ENCODE data around the gene GATA5. TPM values are rescaled to one million over a fixed set of nuclear protein-coding genes. Genes with fewer than 3 reads are reported as not detected.
A peak's percentile ranks its signal among the peaks of the same experiment; 100 is the strongest.

Gene GATA5
- total and polyA plus RNA-seq, 4 donors = 0.13 to 0.50 TPM; not detected in 2

DNA sequence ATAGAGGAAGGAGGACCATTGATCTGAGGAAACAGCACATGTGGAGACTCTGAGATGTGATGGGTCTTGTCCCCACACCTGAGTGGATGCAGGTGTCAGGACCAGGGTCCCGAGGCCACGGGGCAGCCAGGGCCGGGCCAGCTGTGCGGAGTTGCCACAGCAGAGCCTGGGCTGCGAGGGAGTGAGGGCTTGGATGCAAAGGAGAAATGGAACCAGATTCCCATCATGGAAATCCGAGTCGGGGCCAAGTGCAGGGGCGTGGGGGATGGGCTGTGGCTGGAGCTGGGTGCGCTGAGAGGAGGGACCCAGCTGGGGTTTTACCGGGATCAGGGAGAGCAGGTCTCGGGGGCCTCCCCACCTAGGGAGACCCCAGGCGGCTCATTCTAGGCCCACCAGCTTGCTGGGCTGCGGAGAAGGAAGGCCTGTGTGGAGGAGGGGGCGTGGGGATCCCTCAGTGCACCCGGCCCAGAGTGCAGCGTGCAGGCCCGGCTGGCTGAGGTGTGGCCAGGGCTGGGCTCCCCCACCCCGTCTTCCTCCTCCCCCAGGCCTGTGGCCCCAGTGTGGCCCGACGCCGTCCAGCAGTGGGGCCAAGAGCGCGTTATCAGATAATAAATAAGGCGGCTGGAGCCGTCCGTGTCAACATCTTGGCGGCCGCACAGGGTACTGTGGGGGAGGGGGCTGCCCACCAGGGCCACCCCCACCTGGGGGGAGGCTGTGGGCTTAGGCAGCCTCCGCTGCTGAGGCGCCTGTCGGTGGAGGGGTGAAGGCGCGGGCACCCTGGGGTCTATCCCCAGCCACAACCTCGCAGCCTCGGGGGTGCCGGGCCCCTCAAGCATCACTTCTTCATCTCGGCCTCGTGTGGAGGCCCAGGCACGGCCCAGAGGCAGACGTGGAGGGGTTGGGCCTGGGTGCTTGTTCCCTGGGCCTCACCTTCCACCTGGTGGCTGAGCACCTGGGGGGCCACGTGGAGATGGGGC, 17.2 kb downstream of the GATA5 start:
- WGBS (ENCODE audit: insufficient coverage) = 73% methylated on average over 27 of the region's 41 CpGs
- Histone ChIP-seq H3K4me3 (ENCODE audit: low read depth, low read length) (no peak overlapping the region), H3K4me1 (ENCODE audit: control insufficient read depth, insufficient read depth, low read length) (peaks cover 25% of the 10 kb centered on the region), H3K9me3 (ENCODE audit: control insufficient read depth, insufficient read depth, low read length) (no peaks in the 10 kb centered on the region), H3K36me3 (ENCODE audit: control insufficient read depth, insufficient read depth, low read length) (no peaks in the 10 kb centered on the region), H3K27me3 (ENCODE audit: control insufficient read depth, insufficient read depth, low read length) (no peaks in the 10 kb centered on the region), H3K27ac (ENCODE audit: low read depth, low read length) (no peak overlapping the region)
- DNase-seq (ENCODE audit: low read depth in 4 of 6, low spot score in 6 of 6) = no peak

DNA sequence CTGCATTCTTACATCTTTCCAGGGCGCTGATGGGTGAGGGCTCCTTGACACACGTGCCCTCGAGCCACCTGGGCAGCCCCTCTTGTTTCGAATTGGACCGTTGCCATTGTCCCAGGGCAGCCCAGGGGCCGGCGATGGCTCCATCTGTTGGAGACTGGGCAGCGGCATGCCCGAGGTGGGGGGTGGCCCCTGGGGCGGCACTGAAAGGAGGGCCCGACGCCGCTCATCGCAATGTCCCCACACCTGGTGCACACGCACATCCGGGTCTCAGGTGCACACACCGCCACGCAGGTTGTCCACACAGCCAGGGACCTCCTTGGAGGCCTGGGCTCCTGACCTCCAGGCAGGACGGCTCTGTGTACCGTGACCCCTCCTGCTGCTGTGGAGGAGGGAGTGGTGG, 18.0 kb downstream of the GATA5 start:
- Histone ChIP-seq H3K36me3 (ENCODE audit: control insufficient read depth, insufficient read depth, low read length) (no peaks in the 10 kb centered on the region), H3K27me3 (ENCODE audit: control insufficient read depth, insufficient read depth, low read length) (no peaks in the 10 kb centered on the region), H3K4me1 (ENCODE audit: control insufficient read depth, insufficient read depth, low read length) (peaks cover 25% of the 10 kb centered on the region), H3K4me3 (ENCODE audit: low read depth, low read length) (no peak overlapping the region), H3K27ac (ENCODE audit: low read depth, low read length) (no peak overlapping the region), H3K9me3 (ENCODE audit: control insufficient read depth, insufficient read depth, low read length) (no peaks in the 10 kb centered on the region)
- no peak for DNase-seq (ENCODE audit: low read depth in 4 of 6, low spot score in 6 of 6)
- 83% methylated on average over 20 of the region's 20 CpGs for WGBS (ENCODE audit: insufficient coverage)

DNA sequence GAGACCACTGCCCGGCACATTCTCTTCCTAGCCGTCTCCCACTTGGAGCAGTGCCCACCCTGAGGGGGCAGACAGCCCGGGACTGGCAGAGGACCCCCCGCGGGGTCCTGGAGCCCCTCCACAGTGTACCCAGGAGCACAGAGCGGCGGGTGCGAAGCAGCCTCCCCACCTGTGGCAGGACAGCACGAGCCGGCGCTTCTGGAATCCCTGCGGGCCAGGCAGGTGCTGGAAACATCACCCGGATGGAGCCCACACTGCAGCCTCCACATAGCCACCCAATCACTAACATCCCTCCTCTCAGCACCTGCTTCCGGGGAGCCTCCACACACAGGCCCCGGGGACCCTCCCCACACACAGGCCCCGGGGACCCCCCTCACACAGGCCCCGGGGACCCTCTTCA, 18.7 kb downstream of the GATA5 start:
- peaks cover 25% of the 10 kb centered on the region for H3K4me1 ChIP-seq (ENCODE audit: control insufficient read depth, insufficient read depth, low read length)
- H3K27ac ChIP-seq (ENCODE audit: low read depth, low read length) = no peak overlapping the region
- H3K9me3 ChIP-seq (ENCODE audit: control insufficient read depth, insufficient read depth, low read length) = no peaks in the 10 kb centered on the region
- H3K27me3 ChIP-seq (ENCODE audit: control insufficient read depth, insufficient read depth, low read length) = no peaks in the 10 kb centered on the region
- 78% methylated on average over 16 of the region's 17 CpGs for WGBS (ENCODE audit: insufficient coverage)
- H3K36me3 ChIP-seq (ENCODE audit: control insufficient read depth, insufficient read depth, low read length) = no peaks in the 10 kb centered on the region
- no peak overlapping the region for H3K4me3 ChIP-seq (ENCODE audit: low read depth, low read length)
- DNase-seq (ENCODE audit: low read depth in 4 of 6, low spot score in 6 of 6) = no peak

DNA sequence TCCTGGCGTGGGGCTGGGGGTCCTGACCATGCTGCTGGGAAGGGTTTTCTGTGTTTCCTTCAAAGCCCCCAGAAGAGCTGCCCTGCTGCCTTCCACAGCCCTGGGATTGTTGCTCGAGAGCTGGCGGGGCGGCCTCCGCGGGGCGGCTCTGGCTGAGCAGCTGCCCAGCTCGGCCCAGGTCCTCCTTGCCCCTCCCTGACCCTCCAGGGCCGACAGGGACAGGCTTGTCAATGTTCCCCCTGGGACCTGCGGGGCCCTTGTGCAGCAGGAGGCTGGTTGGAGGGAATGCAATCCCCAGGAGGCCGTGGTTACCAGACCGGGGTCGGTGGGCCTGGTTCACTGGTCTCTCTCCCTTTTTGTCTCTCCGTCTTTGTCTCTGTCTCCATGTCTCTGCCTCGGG, 19.9 kb downstream of the GATA5 start:
- DNase-seq (ENCODE audit: low read depth in 4 of 6, low spot score in 6 of 6) = no peak
- Histone ChIP-seq H3K27me3 (ENCODE audit: control insufficient read depth, insufficient read depth, low read length) (no peaks in the 10 kb centered on the region), H3K36me3 (ENCODE audit: control insufficient read depth, insufficient read depth, low read length) (no peaks in the 10 kb centered on the region), H3K4me3 (ENCODE audit: low read depth, low read length) (no peak overlapping the region), H3K9me3 (ENCODE audit: control insufficient read depth, insufficient read depth, low read length) (no peaks in the 10 kb centered on the region), H3K27ac (ENCODE audit: low read depth, low read length) (no peak overlapping the region), H3K4me1 (ENCODE audit: control insufficient read depth, insufficient read depth, low read length) (peaks cover 24% of the 10 kb centered on the region)
- WGBS (ENCODE audit: insufficient coverage) = 60% methylated on average over 15 of the region's 15 CpGs

DNA sequence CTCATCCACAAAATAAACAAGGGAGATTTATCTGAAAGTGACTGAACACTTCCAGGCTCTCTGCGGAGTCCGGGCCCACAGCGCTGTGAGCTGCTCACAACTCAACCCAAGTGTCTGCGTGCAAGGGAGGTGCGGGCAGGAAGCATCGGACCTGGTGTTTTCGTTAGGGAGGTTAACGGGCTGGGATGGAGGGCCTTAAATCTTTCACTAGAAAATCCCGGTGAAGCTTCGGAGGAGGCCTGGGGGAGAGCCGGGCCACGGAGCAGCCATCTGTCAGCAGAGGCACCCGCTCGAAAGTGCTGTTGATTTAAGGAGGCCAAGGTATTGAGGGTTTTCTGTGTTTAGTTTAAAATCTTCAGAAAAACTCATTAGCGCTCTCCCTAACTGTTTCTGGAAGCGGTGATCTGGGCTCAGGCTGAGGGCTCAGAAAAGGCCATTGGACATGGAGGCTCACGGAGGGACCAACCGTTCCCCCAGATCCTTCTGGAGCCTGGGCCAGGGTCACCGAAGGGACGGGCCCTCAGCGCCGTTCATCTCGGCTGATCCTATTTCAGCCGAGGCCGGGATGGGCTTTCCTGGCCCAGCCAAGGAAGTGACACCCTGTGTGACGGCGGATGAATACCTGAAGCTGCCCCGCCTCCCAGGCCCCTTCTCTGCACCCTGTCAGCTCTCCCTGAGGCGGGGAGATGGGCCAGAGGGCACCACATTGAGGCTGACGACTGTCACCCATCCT, 20.7 kb downstream of the GATA5 start:
- no peak for DNase-seq (ENCODE audit: low read depth in 4 of 6, low spot score in 6 of 6)
- Histone ChIP-seq H3K27ac (ENCODE audit: low read depth, low read length) (peak overlapping the region; percentile 15), H3K9me3 (ENCODE audit: control insufficient read depth, insufficient read depth, low read length) (no peaks in the 10 kb centered on the region), H3K4me3 (ENCODE audit: low read depth, low read length) (no peak overlapping the region), H3K4me1 (ENCODE audit: control insufficient read depth, insufficient read depth, low read length) (peaks cover 20% of the 10 kb centered on the region), H3K27me3 (ENCODE audit: control insufficient read depth, insufficient read depth, low read length) (no peaks in the 10 kb centered on the region), H3K36me3 (ENCODE audit: control insufficient read depth, insufficient read depth, low read length) (no peaks in the 10 kb centered on the region)
- 58% methylated on average over 30 of the region's 30 CpGs for whole genome bisulfite sequencing (ENCODE audit: insufficient coverage)

DNA sequence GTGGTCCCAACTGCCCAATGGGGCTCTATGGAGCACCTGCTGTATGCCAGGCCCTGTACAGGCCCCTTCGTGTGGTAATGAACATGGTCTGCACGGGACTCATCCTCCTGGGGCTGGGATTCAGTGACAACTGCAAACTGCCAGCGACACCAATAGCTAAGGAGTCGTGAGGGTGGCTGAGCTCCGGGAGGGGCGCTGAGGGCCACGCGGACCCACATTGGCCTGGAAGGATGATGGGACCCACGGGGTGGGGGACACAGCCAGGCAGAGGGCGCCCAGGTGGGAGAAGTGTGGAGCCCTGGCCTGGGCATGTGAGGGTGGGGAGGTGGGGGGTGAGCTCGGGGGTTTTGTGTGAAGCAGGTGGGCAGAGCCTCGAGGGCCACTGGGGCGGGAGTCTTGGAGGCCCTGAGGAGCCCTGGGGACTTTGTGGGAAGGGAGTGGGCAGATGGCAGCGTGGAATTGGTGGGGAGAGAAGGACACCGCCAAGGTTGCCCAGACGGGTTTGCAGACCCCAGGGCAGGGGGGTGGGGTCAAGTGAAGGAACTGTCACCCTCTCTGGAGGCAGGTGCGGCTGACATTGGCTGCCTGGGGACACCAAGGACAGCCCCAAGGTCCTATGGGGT, 22.5 kb downstream of the GATA5 start:
- peaks cover 22% of the 10 kb centered on the region for H3K4me1 ChIP-seq (ENCODE audit: control insufficient read depth, insufficient read depth, low read length)
- H3K36me3 ChIP-seq (ENCODE audit: control insufficient read depth, insufficient read depth, low read length) = no peaks in the 10 kb centered on the region
- no peaks in the 10 kb centered on the region for H3K9me3 ChIP-seq (ENCODE audit: control insufficient read depth, insufficient read depth, low read length)
- DNase-seq (ENCODE audit: low read depth in 4 of 6, low spot score in 6 of 6) = no peak
- 79% methylated on average over 17 of the region's 17 CpGs for WGBS (ENCODE audit: insufficient coverage)
- H3K4me3 ChIP-seq (ENCODE audit: low read depth, low read length) = no peak overlapping the region
- H3K27me3 ChIP-seq (ENCODE audit: control insufficient read depth, insufficient read depth, low read length) = no peaks in the 10 kb centered on the region
- no peak overlapping the region for H3K27ac ChIP-seq (ENCODE audit: low read depth, low read length)

DNA sequence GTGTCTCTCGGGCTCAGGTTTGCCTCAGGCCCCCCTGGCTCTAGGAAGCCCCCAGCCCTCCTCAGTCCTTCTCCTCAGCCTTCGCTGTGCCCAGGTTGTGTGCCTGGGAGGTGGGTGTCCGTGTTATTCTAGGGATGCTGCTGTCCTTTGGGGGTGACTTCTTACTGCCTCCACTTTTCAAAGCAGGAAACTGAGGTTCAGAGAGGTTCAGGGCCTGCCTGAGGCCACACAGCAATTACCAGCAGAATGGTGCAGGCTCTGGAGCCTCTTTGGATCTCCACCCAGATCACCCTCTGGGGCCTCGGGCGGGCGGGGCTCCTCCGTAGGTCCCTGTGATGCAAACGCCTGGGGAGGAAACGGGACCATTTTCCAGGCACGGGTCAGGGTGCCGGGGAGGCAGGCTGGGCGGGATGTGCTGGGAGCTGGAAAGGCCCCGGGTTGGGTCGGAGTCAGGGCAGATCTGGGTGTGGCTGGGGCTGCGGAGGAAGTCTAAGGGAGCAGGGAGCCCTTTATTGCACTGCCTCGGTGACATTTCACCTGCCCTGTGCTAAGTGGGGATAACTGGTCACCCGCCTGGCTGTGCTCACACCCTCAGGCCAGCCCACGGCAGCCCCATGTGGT, 23.2 kb downstream of the GATA5 start:
- H3K27ac ChIP-seq (ENCODE audit: low read depth, low read length) = no peak overlapping the region
- no peaks in the 10 kb centered on the region for H3K27me3 ChIP-seq (ENCODE audit: control insufficient read depth, insufficient read depth, low read length)
- no peak overlapping the region for H3K4me3 ChIP-seq (ENCODE audit: low read depth, low read length)
- peaks cover 22% of the 10 kb centered on the region for H3K4me1 ChIP-seq (ENCODE audit: control insufficient read depth, insufficient read depth, low read length)
- no peaks in the 10 kb centered on the region for H3K36me3 ChIP-seq (ENCODE audit: control insufficient read depth, insufficient read depth, low read length)
- WGBS (ENCODE audit: insufficient coverage) = 82% methylated on average over 16 of the region's 18 CpGs
- no peak for DNase-seq (ENCODE audit: low read depth in 4 of 6, low spot score in 6 of 6)
- no peaks in the 10 kb centered on the region for H3K9me3 ChIP-seq (ENCODE audit: control insufficient read depth, insufficient read depth, low read length)

DNA sequence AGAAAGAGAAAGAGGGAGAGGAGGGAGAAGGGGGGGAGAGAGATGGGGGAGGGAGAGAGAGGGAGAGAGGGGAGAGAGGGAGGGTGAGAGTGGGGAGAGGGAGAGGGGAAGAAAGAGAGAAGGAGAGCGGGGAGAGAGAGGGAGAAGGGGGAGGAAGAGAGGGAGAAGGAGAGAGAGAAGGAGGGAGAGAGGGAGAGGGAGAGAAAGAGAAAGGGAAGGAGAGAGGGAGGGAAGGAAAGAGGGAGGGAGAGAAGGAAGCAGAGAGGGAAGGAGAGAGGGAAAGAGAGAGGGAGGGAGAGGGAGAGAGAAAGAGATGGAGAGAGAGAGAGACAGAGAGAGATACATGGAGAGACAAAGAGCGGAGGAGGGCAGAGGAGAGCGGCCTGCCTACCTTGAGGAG, 23.8 kb downstream of the GATA5 start:
- Histone ChIP-seq H3K27ac (ENCODE audit: low read depth, low read length) (no peak overlapping the region), H3K9me3 (ENCODE audit: control insufficient read depth, insufficient read depth, low read length) (no peaks in the 10 kb centered on the region), H3K4me1 (ENCODE audit: control insufficient read depth, insufficient read depth, low read length) (peaks cover 22% of the 10 kb centered on the region), H3K36me3 (ENCODE audit: control insufficient read depth, insufficient read depth, low read length) (no peaks in the 10 kb centered on the region), H3K27me3 (ENCODE audit: control insufficient read depth, insufficient read depth, low read length) (no peaks in the 10 kb centered on the region), H3K4me3 (ENCODE audit: low read depth, low read length) (no peak overlapping the region)
- 93% methylated on average over 3 of the region's 3 CpGs for WGBS (ENCODE audit: insufficient coverage)
- DNase-seq (ENCODE audit: low read depth in 4 of 6, low spot score in 6 of 6) = no peak

DNA sequence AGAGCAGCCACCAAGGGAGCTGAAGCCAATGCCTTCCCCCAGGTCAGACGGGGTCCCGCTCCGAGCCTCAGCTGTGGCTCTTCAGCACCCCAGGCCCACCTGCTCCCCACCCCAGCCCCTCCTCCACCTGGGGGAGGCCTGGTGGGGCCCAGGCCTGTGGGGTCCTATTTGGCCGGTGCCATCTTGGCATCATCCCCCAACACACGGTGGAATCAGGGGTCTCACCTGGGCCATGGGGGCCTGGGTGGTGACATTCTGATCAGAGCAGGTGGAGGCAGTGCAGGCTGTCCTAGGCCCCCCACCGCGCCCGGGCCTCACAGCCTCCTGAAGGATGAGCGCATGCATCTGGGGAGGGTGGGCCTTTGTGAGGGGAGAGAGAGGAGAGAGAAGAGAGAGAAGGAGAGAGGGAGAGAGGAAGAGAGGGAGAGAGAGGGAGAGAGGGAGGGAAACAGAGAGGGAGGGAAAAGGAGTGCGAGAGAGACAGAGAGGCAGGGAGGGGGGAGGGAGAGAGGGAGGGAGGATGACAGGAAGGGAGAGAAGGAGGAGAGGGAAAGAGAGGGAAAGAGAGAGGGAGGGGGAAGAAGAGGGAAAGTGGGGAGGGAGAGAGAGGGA, 24.5 kb downstream of the GATA5 start:
- Histone ChIP-seq H3K4me3 (ENCODE audit: low read depth, low read length) (no peak overlapping the region), H3K9me3 (ENCODE audit: control insufficient read depth, insufficient read depth, low read length) (no peaks in the 10 kb centered on the region), H3K27ac (ENCODE audit: low read depth, low read length) (no peak overlapping the region), H3K27me3 (ENCODE audit: control insufficient read depth, insufficient read depth, low read length) (no peaks in the 10 kb centered on the region), H3K36me3 (ENCODE audit: control insufficient read depth, insufficient read depth, low read length) (no peaks in the 10 kb centered on the region), H3K4me1 (ENCODE audit: control insufficient read depth, insufficient read depth, low read length) (peaks cover 22% of the 10 kb centered on the region)
- 79% methylated on average over 5 of the region's 10 CpGs for WGBS (ENCODE audit: insufficient coverage)
- no peak for DNase-seq (ENCODE audit: low read depth in 4 of 6, low spot score in 6 of 6)

All from spinal cord (tissue), 10 donors.